Measurements from ENCODE around the gene C6orf118.

Gene C6orf118

DNA sequence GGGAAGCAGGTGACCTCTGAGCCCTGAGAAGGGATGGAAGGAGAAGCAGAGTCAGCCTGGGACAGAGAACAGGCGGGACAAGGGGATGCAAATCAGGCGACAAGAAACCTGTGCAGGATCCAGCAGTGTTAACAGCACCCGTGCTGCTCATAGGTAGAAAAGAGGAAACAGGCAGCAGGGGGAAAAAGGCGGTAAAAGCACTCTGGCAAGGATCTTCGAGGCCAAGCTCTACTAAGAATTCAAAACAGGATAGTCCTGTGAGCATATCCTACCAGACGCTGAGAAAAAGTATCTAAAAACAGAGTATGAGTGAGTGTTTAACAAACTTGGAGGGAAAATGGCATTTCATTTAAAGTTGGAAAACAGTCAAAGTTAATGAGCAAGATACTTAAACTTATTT, 16.7 kb downstream of the C6orf118 start:
- TF ChIP-seq, protein P1, sequence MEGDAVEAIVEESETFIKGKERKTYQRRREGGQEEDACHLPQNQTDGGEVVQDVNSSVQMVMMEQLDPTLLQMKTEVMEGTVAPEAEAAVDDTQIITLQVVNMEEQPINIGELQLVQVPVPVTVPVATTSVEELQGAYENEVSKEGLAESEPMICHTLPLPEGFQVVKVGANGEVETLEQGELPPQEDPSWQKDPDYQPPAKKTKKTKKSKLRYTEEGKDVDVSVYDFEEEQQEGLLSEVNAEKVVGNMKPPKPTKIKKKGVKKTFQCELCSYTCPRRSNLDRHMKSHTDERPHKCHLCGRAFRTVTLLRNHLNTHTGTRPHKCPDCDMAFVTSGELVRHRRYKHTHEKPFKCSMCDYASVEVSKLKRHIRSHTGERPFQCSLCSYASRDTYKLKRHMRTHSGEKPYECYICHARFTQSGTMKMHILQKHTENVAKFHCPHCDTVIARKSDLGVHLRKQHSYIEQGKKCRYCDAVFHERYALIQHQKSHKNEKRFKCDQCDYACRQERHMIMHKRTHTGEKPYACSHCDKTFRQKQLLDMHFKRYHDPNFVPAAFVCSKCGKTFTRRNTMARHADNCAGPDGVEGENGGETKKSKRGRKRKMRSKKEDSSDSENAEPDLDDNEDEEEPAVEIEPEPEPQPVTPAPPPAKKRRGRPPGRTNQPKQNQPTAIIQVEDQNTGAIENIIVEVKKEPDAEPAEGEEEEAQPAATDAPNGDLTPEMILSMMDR (conservative IDR thresholded peaks at IDR 0.05; ENCODE audit: low read depth) = no peak
- POLR2A ChIA-PET (ENCODE audit: low non-redundant PET) = no interaction called here
- CTCF ChIA-PET = interaction anchor here (0.6 kb wide), 1 partner anchor 34 kb away, joined by 3 read pairs; no protein-coding TSS in a partner anchor
- no peak for DNase-seq (ENCODE audit: low spot score)
- H3K27ac ChIP-seq = no peak overlapping the region

DNA sequence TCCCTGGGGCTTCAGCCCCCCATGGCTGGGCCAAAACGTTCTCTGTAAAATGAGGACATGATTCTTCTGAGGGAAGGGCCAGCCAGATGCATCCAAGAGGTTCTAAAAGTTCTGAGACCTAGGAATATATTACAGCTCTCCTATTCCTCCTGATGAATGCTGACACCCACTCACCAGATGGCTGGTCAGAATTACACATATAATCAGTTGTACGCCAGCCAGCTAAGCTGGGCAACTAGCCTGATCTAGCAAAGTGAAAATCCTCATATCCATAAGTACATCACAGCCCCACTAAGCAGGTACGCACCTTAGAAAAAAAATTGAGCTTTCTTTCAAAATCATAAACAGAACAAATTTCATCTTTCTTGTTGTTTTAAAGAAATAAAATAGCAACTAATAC, 34.8 kb downstream of the C6orf118 start:
- TF ChIP-seq, protein P1 (conservative IDR thresholded peaks at IDR 0.05; ENCODE audit: low read depth) = no peak
- CTCF ChIA-PET = interaction anchor here (0.6 kb wide), 1 partner anchor 140 kb away, joined by 4 read pairs; no protein-coding TSS in a partner anchor
- no peak for DNase-seq (ENCODE audit: low spot score)
- POLR2A ChIA-PET (ENCODE audit: low non-redundant PET) = no interaction called here
- H3K27ac ChIP-seq = no peak overlapping the region

DNA sequence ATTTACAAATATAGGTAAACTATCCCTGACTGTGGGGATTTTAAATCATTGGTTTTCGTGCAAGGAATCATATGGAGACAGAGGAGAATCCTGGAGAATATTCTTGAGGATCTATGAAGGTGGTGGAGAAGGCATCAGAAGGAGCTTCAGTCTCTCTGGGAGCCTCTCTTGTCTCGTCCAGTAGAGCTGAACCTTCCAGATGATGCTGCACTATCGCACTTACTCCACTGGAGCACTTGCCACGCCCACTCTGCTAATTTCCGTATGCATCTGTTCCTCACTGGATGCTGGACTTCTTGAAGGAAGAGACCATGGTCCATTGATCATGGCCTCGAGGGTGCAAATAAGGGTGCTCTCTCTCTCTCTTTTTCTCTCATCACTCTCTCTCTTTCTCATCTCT, 36.8 kb downstream of the C6orf118 start:
- ChIA-PET POLR2A (ENCODE audit: low non-redundant PET) (no interaction called here), CTCF (no interaction called here)
- DNase-seq (ENCODE audit: low spot score) = no peak
- H3K27ac ChIP-seq = no peak overlapping the region
- TF ChIP-seq, protein P1 (conservative IDR thresholded peaks at IDR 0.05; ENCODE audit: low read depth) = no peak

DNA sequence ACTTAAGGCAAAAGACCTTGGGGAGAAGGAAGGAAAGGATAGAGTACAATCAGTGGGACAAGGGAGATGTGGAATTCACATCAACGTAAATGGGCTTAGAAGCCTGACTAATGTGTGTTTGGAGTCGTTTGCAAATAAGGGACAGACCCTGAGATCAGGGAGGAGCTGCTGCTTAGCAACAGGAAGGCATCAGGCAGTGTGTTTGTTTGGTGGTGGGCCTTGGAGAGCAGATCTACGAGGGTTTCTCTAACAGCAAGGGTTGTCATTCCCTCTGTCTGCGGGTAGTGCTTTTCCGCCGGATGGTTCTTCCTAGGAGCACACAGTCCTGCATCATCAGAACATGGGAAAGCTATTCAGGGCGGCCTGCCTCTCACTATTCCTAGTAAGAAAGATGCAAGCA, 40.4 kb downstream of the C6orf118 start:
- DNase-seq (ENCODE audit: low spot score) = no peak
- TF ChIP-seq, protein P1 (conservative IDR thresholded peaks at IDR 0.05; ENCODE audit: low read depth) = no peak
- ChIA-PET CTCF (no interaction called here), POLR2A (ENCODE audit: low non-redundant PET) (no interaction called here)
- H3K27ac ChIP-seq = no peak overlapping the region

DNA sequence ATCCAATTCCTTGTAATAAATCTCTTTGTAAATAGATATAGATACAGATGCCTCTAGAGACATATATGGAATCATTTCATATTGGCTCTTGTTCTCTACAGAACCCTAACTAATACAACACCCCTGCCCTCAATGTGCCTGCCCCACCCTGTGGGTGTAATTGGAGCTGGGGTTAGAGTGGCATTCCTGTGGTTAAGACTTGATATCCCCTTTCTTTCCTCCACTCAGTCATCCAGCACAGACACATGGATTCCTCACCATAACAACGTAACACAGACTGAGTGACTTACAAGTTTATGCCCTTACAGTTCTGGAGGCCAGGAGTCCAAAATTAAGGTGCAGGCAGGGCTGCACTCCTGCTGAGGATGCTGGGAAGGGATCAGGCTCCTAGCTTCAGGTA, 42.8 kb downstream of the C6orf118 start:
- CTCF ChIA-PET = no interaction called here
- DNase-seq (ENCODE audit: low spot score) = no peak
- no peak overlapping the region for H3K27ac ChIP-seq
- POLR2A ChIA-PET (ENCODE audit: low non-redundant PET) = no interaction called here
- TF ChIP-seq, protein P1 (conservative IDR thresholded peaks at IDR 0.05; ENCODE audit: low read depth) = no peak

DNA sequence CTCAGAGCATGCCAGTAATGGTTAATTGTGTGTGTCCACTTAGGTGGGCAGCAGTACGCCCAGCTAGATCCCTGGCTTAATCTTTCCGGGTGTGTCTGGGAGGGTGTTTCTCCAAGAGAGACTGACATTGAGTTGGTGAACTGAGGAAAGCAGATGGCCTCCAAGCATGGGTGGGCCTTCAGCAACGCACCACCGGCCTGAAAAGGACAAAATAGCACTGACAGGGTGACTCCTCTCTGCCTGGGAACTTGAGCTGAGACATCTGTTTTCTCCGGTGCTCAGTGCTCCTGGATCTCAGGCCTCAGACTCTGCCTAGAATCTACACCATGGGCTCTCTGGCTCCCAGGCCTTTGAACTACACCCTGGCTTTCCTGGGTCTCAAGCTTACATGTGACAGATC, 43.2 kb downstream of the C6orf118 start:
- TF ChIP-seq, protein P1 (conservative IDR thresholded peaks at IDR 0.05; ENCODE audit: low read depth) = no peak
- ChIA-PET POLR2A (ENCODE audit: low non-redundant PET) (no interaction called here), CTCF (no interaction called here)
- no peak for DNase-seq (ENCODE audit: low spot score)
- no peak overlapping the region for H3K27ac ChIP-seq

DNA sequence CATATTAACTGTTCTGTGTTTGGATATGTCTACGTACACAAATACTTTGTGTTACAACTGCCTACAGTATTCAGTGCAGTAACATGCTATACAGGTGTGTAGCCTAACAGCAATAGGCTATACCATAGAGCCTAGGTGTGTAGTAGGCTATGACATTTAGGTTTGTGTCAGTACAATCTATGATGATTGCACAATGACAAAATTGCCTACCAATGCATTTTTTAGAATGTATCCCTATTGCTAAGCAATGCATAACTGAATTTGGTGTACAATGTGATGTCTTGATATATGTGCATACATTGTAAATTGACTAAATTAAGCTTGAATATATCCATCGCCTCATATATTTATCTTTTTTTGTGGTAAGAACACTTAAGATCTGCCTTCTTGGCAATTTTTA, 48.9 kb downstream of the C6orf118 start:
- POLR2A ChIA-PET (ENCODE audit: low non-redundant PET) = no interaction called here

More for the DNA sequence above, 48.9 kb downstream of the C6orf118 start:
- CTCF ChIA-PET = no interaction called here
- TF ChIP-seq, protein P1 (conservative IDR thresholded peaks at IDR 0.05; ENCODE audit: low read depth) = no peak
- H3K27ac ChIP-seq = no peak overlapping the region
- DNase-seq (ENCODE audit: low spot score) = no peak
